Lower lobe of right lung (tissue), 2 donors: ENCODE data around the gene PCDHGA1. TPM values are rescaled to one million over a fixed set of nuclear protein-coding genes. Genes with fewer than 3 reads are reported as not detected.
A peak's percentile ranks its signal among the peaks of the same experiment; 100 is the strongest.
"Not testable (repeated sequence)": the region's sequence is repeated elsewhere in the genome, so short reads cannot be mapped to it uniquely, and the experiment has no call there.

Experiments used
- ATAC-seq, 2 donors: fragments of 200-7000 bp; cut with Tn5 transposase; one replicate each; pipeline ENCODE4 v1.9.1; 2020 to 2022; ENCODE audit warnings: mild to moderate bottlenecking in 2 of 2, moderate library complexity in 2 of 2
- DNase-seq: peaks from one replicate; pipeline ENCODE4 v3.0.0-alpha.2; 2020
- H3K27ac ChIP-seq: fragments of 200-600 bp; one replicate; pipeline ENCODE4 v1.8.0; 2022
- H3K27me3 ChIP-seq: fragments of 200-600 bp; one replicate; pipeline ENCODE4 v1.8.0; 2022; ENCODE audit warnings: low read depth
- H3K36me3 ChIP-seq: fragments of 200-600 bp; one replicate; pipeline ENCODE4 v1.8.0; 2022; ENCODE audit warnings: mild to moderate bottlenecking
- H3K4me1 ChIP-seq: fragments of 200-600 bp; one replicate; pipeline ENCODE4 v1.8.0; 2022
- H3K4me3 ChIP-seq: fragments of 200-600 bp; one replicate; pipeline ENCODE4 v1.8.0; 2022; ENCODE audit warnings: mild to moderate bottlenecking
- H3K9me3 ChIP-seq: fragments of 200-600 bp; one replicate; pipeline ENCODE4 v1.8.0; 2022
- intact Hi-C: fragments of 100-400 bp; cut with DNase I; formaldehyde crosslinking; loops from one replicate; pipeline ENCODE4 v1.11.0; 2022
- total RNA-seq: library from RNA; stranded (reverse); fragmentation: NEBNext Ultra II Directional; extraction: Animal tissue kit (Norgen Biotek cat#: 25700); gene quantifications from one replicate; pipeline ENCODE4 v1.2.1, GENCODE V29; 2021
- TF ChIP-seq, protein P1 (sequence below): fragments of 200-600 bp; IDR thresholded peaks from one replicate; pipeline ENCODE4 v1.8.0; 2022; ENCODE audit warnings: antibody characterized with exemption, mild to moderate bottlenecking
- donor health status: DM: no; HTN: yes; CAD: no; lungs with severe emphysema.

The PCDHGA1 gene
- total RNA-seq, 1 donor from 2014 or later, result 0.53 TPM

DNA sequence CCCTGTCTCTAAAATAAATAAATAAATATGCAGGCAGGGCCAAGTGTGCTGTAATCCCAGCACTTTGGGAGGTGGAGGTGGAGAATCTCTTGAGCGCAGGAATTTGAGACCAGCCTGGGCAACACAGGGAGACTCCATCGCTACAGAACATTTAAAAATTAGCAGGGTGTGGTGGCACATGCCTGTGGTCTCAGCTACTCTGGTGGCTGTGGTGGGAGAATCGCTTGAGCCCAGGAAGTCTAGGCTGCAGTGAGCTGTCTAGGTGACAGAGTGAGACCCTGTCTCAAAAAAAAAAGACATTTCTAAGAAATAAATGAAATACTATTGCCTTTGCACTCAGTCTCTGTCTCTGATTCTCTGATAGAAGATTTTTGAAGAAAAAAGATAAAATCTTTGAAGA, 81.3 kb downstream of the PCDHGA1 start:
- H3K4me3 ChIP-seq, result no peak overlapping the region
- no peak overlapping the region for H3K27ac ChIP-seq
- TF ChIP-seq, protein P1, sequence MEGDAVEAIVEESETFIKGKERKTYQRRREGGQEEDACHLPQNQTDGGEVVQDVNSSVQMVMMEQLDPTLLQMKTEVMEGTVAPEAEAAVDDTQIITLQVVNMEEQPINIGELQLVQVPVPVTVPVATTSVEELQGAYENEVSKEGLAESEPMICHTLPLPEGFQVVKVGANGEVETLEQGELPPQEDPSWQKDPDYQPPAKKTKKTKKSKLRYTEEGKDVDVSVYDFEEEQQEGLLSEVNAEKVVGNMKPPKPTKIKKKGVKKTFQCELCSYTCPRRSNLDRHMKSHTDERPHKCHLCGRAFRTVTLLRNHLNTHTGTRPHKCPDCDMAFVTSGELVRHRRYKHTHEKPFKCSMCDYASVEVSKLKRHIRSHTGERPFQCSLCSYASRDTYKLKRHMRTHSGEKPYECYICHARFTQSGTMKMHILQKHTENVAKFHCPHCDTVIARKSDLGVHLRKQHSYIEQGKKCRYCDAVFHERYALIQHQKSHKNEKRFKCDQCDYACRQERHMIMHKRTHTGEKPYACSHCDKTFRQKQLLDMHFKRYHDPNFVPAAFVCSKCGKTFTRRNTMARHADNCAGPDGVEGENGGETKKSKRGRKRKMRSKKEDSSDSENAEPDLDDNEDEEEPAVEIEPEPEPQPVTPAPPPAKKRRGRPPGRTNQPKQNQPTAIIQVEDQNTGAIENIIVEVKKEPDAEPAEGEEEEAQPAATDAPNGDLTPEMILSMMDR, result no peak
- ATAC-seq (no peak), DNase-seq (no peak)
- H3K27me3 ChIP-seq, result peaks cover 16% of the 10 kb centered on the region
- peaks cover 85% of the 10 kb centered on the region for H3K9me3 ChIP-seq
- H3K36me3 ChIP-seq, result no peaks in the 10 kb centered on the region
- peaks cover 3% of the 10 kb centered on the region for H3K4me1 ChIP-seq
- intact Hi-C loops, result no loop called here

GRCh38 chr5:141412854-141413539, 82.7 kb downstream of the PCDHGA1 start, which contains the start of gene PCDHGA10:
TSS of gene PCDHGA10 (plus strand) at chr5:141412987. CDS start at chr5:141413176, 189 bp downstream.
- no peak within 1 kb of the TSS for H3K27ac ChIP-seq
- DNase-seq (no peak), ATAC-seq (peak; percentile 69 to 84)
- intact Hi-C loops, result no loop called here
- peaks cover 16% of the 10 kb centered on the region for H3K27me3 ChIP-seq
- TF ChIP-seq, protein P1, result peak; percentile 51
- H3K4me3 ChIP-seq, result peak within 1 kb of the TSS; percentile 45
- H3K36me3 ChIP-seq, result no peaks in the 10 kb centered on the region
- H3K9me3 ChIP-seq, result peaks cover 81% of the 10 kb centered on the region
- H3K4me1 ChIP-seq, result peaks cover 3% of the 10 kb centered on the region

GRCh38 chr5:141413540-141414069, 83.3 kb downstream of the PCDHGA1 start:
- DNase-seq, result no peak
- H3K4me1 ChIP-seq, result peaks cover 3% of the 10 kb centered on the region
- no peaks in the 10 kb centered on the region for H3K36me3 ChIP-seq
- peak overlapping the region; percentile 45 for H3K4me3 ChIP-seq
- TF ChIP-seq, protein P1, result no peak
- H3K9me3 ChIP-seq, result peaks cover 81% of the 10 kb centered on the region
- no peak overlapping the region for H3K27ac ChIP-seq
- peaks cover 19% of the 10 kb centered on the region for H3K27me3 ChIP-seq
- intact Hi-C loops, result no loop called here
- peak in 1 of 2 donors; percentile 25 for ATAC-seq

DNA sequence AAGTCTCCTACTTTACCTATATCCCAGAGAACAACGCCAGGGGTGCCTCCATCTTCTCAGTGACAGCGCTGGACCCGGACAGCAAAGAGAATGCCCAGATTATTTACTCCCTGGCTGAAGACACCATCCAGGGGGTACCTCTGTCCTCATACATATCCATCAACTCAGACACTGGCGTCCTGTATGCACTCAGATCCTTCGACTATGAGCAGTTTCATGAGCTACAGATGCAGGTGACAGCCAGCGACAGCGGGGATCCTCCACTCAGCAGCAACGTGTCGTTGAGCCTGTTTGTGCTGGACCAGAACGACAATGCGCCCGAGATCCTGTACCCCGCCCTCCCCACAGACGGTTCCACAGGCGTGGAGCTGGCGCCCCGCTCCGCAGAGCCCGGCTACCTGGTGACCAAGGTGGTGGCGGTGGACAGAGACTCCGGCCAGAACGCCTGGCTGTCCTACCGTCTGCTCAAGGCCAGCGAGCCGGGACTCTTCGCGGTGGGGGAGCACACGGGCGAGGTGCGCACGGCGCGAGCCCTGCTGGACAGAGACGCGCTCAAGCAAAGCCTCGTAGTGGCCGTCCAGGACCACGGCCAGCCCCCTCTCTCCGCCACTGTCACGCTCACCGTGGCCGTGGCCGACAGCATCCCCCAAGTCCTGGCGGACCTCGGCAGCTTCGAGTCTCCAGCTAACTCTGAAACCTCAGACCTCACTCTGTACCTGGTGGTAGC, 84.4 kb downstream of the PCDHGA1 start:
- H3K4me3 ChIP-seq, DNase-seq, ATAC-seq, H3K27ac ChIP-seq, H3K4me1 ChIP-seq, intact Hi-C loops, H3K36me3 ChIP-seq: not testable (repeated sequence)
- peaks cover 81% of the 10 kb centered on the region for H3K9me3 ChIP-seq
- peaks cover 19% of the 10 kb centered on the region for H3K27me3 ChIP-seq

GRCh38 chr5:141415275-141415618, 84.9 kb downstream of the PCDHGA1 start:
- H3K27me3 ChIP-seq, result peaks cover 16% of the 10 kb centered on the region
- DNase-seq, ATAC-seq, H3K4me1 ChIP-seq, H3K36me3 ChIP-seq, intact Hi-C loops, H3K4me3 ChIP-seq, H3K27ac ChIP-seq: not testable (repeated sequence)
- peaks cover 80% of the 10 kb centered on the region for H3K9me3 ChIP-seq

- ATAC-seq, result peak; percentile 92 to 93
- intact Hi-C loops, result not testable (repeated sequence)
- peak within 1 kb of the TSS; percentile 48 for H3K4me3 ChIP-seq
Observed at GRCh38 chr5:141417494-141418172, 87.3 kb downstream of the PCDHGA1 start, which contains the start of gene PCDHGB7. TSS of gene PCDHGB7 (plus strand) at chr5:141417677. CDS start at chr5:141417860, 183 bp downstream.

More at GRCh38 chr5:141417494-141418172, 87.3 kb downstream of the PCDHGA1 start, which contains the start of gene PCDHGB7:
- Histone ChIP-seq H3K27me3 (peaks cover 16% of the 10 kb centered on the region), H3K27ac (peak within 1 kb of the TSS; percentile 48), H3K9me3 (peaks cover 82% of the 10 kb centered on the region)
- not testable (repeated sequence) for H3K4me1 ChIP-seq, H3K36me3 ChIP-seq
- DNase-seq, result peak; percentile 86
- TF ChIP-seq, protein P1, result peak; percentile 68
